ENCODE measurements around the gene WFDC10A.
"Not testable (repeated sequence)": the region's sequence is repeated elsewhere in the genome, so short reads cannot be mapped to it uniquely, and the experiment has no call there.

Gene WFDC10A

GRCh38 chr20:45649312-45649863, 19.8 kb downstream of the WFDC10A start:
- no peak for FAIRE-seq

- FAIRE-seq = not testable (repeated sequence)
Measured at GRCh38 chr20:45651726-45652125, 22.2 kb downstream of the WFDC10A start.

GRCh38 chr20:45657038-45657437, 27.5 kb downstream of the WFDC10A start:
- not testable (repeated sequence) for FAIRE-seq

- FAIRE-seq = no peak
Measured at GRCh38 chr20:45670139-45670538, 40.6 kb downstream of the WFDC10A start, which contains the start of gene WFDC11. Gene WFDC11 (minus strand): TSS chr20:45670239. CDS start chr20:45650600, 19,639 bp downstream.

GRCh38 chr20:45672765-45673164, 43.2 kb downstream of the WFDC10A start:
- no peak for FAIRE-seq

GRCh38 chr20:45679650-45680049, 50.1 kb downstream of the WFDC10A start:
- FAIRE-seq = no peak

Measured in colon (tissue), 2 donors.